DND-41 (cell line): ENCODE measurements around the gene GNAO1.

ENCODE experiments used
- EZH2 ChIP-seq: IDR thresholded peaks from 3 replicates; pipeline ENCODE4 v1.6.1; 2012; ENCODE audit warnings: borderline replicate concordance, low read depth, mild to moderate bottlenecking, moderate library complexity, low read length, inconsistent platforms; ENCODE audit not compliant: severe bottlenecking
- TF ChIP-seq, protein P1 (sequence below): IDR thresholded peaks from 2 replicates; pipeline ENCODE4 v1.5.1; 2012; ENCODE audit warnings: borderline replicate concordance, low read length, moderate library complexity, mild to moderate bottlenecking; ENCODE audit not compliant: poor library complexity, severe bottlenecking; ENCODE audit errors: extremely low read depth

DNA sequence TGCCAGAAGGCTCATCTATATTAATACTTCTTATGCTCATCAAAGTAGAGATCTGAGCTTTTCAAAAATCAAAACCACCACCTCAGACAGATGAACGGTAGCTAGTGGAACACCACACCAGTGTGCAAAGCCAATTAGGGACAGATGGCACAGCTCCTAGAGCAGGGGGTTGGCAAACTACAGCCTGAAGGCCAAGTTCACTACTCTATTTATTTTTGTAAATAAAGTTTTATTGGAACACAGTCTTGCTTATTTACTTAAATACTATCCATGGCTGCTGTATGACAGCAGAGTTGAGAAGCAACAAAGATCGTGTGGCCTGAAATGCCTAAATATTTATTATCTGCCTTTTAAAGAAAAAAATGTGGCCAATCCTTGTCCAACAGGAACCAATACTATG, 177.3 kb downstream of the GNAO1 start:
- TF ChIP-seq, protein P1, sequence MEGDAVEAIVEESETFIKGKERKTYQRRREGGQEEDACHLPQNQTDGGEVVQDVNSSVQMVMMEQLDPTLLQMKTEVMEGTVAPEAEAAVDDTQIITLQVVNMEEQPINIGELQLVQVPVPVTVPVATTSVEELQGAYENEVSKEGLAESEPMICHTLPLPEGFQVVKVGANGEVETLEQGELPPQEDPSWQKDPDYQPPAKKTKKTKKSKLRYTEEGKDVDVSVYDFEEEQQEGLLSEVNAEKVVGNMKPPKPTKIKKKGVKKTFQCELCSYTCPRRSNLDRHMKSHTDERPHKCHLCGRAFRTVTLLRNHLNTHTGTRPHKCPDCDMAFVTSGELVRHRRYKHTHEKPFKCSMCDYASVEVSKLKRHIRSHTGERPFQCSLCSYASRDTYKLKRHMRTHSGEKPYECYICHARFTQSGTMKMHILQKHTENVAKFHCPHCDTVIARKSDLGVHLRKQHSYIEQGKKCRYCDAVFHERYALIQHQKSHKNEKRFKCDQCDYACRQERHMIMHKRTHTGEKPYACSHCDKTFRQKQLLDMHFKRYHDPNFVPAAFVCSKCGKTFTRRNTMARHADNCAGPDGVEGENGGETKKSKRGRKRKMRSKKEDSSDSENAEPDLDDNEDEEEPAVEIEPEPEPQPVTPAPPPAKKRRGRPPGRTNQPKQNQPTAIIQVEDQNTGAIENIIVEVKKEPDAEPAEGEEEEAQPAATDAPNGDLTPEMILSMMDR: no peak
- TF ChIP-seq EZH2: no peak
